ENCODE data around the gene PROS1.

- TF ChIP-seq CTCF (IDR thresholded peaks at IDR 0.05) (no peak), ZFX (IDR thresholded peaks at IDR 0.05; ENCODE audit: borderline replicate concordance) (no peak)
These were observed 41.3 kb upstream of the PROS1 start for GRCh38 chr3:94015025-94015424.

All from 22Rv1 (cell line).